Sigmoid colon (tissue), 7 donors: Measurements from ENCODE around the gene MLXIP. TPM values are rescaled to one million over a fixed set of nuclear protein-coding genes. Genes with fewer than 3 reads are reported as not detected.
A peak's percentile ranks its signal among the peaks of the same experiment; 100 is the strongest.

ENCODE experiments used
- DNase-seq: peaks from one replicate; pipeline ENCODE4 v3.0.0-alpha.2; 2019
- H3K27ac ChIP-seq, 4 donors: fragments of 200-600 bp; sonication (generic); one replicate each; pipeline ENCODE4 v1.5.1; 2016 to 2019; ENCODE audit warnings: mild to moderate bottlenecking in 1 of 4
- H3K27me3 ChIP-seq, 3 donors: fragments of 200-600 bp; sonication (generic); one replicate each; pipeline ENCODE4 v1.5.1; 2019; ENCODE audit warnings: mild to moderate bottlenecking in 1 of 3
- H3K36me3 ChIP-seq, 4 donors: fragments of 200-600 bp; sonication (generic); one replicate each; pipeline ENCODE4 v1.5.1; 2016 to 2019
- H3K4me1 ChIP-seq, 4 donors: fragments of 200-600 bp; sonication (generic); one replicate each; pipeline ENCODE4 v1.5.1; 2017 to 2019
- H3K4me3 ChIP-seq, 4 donors: fragments of 200-600 bp; sonication (generic); one replicate each; pipeline ENCODE4 v1.5.1; 2017 to 2019; ENCODE audit warnings: mild to moderate bottlenecking in 2 of 4, moderate library complexity in 1 of 4
- H3K9me3 ChIP-seq, 4 donors: fragments of 200-600 bp in 3 of 4; sonication (generic) in 3 of 4; one replicate each; pipeline versions ENCODE4 v1.5.1 to v1.6.1; 2013 to 2019
- CTCF ChIP-seq, 4 experiments: fragments of 450-650 bp in 3 of 4; fragments of 200-600 bp in 1 of 4; IDR thresholded peaks; one replicate each; pipeline ENCODE4 v1.5.1; 2016 to 2019; ENCODE audit warnings: antibody characterized with exemption in 4 of 4, mild to moderate bottlenecking in 3 of 4, moderate library complexity in 2 of 4
- EP300 ChIP-seq, 4 donors: sonication (generic); formaldehyde crosslinking; IDR thresholded peaks; one replicate each; pipeline ENCODE4 v1.6.1; 2017; ENCODE audit warnings: antibody characterized with exemption in 4 of 4
- POLR2A ChIP-seq, 2 donors: fragments of 450-650 bp; IDR thresholded peaks; one replicate each; pipeline ENCODE4 v1.6.1; 2016; ENCODE audit warnings: antibody characterized with exemption in 2 of 2, mild to moderate bottlenecking in 2 of 2, moderate library complexity in 2 of 2
- POLR2AphosphoS5 ChIP-seq, 4 donors: sonication (generic); formaldehyde crosslinking; IDR thresholded peaks; one replicate each; pipeline ENCODE4 v1.6.1; 2017; ENCODE audit warnings: antibody characterized with exemption in 4 of 4
- WGBS, 2 donors: extraction: QIAGEN DNeasy Blood & Tissue Kit; methylation state at CpG; one replicate each; pipeline ENCODE4 v1.1.7; 2013; 5-methylcytosine and 5-hydroxymethylcytosine counted together
- intact Hi-C: fragments of 100-400 bp; cut with DNase I; formaldehyde crosslinking; loops from one replicate; pipeline ENCODE4 v1.15.1; 2023
- polyA plus RNA-seq, 3 donors: library from polyadenylated mRNA; stranded (reverse); fragments of 200-250 nt; gene quantifications; one replicate each; pipeline ENCODE4 v1.2.3, GENCODE V29; 2013
- total RNA-seq, 4 donors: library from RNA; depleted of rRNA; stranded (reverse); fragments of >200 nt; gene quantifications; one replicate each; pipeline ENCODE4 v1.1.0, GENCODE V29; 2016
- donor health status: healthy with polysubstance abuse.
- donor health status: Bipolar disorder and iron deficiency.
- donor health status: healthy.

MLXIP gene
- total and polyA plus RNA-seq, 7 donors, result 15.6 to 141 (median 37.5) TPM

GRCh38 chr12:122125452-122126341 is 47.1 kb downstream of the MLXIP start:
- TF ChIP-seq EP300 (IDR thresholded peaks at IDR 0.05) (no peak), CTCF (IDR thresholded peaks at IDR 0.05) (no peak), POLR2A (IDR thresholded peaks at IDR 0.05) (no peak), POLR2AphosphoS5 (IDR thresholded peaks at IDR 0.05) (no peak)
- 31 to 64% methylated on average over 13 of the region's 13 CpGs for WGBS, 2 donors
- intact Hi-C loops, result loop anchor here (1.0 kb wide), 1 partner anchor 15 kb away; no protein-coding TSS in a partner anchor

GRCh38 chr12:122126342-122126635 is 47.7 kb downstream of the MLXIP start:
- WGBS, 2 donors, result 46 to 68% methylated on average over 7 of the region's 7 CpGs
- Histone ChIP-seq H3K36me3 (peaks cover 31 to 46% (median 38%) of the 10 kb centered on the region in 4 donors), H3K4me1 (peaks cover 0 to 60% (median 59%) of the 10 kb centered on the region in 4 donors), H3K4me3 (no peak overlapping the region), H3K27me3 (no peaks in the 10 kb centered on the region), H3K27ac (peak overlapping the region in 3 of 4 donors; percentile 65 to 73 (median 66)), H3K9me3 (no peaks in the 10 kb centered on the region)
- intact Hi-C loops, result no loop called here
- TF ChIP-seq POLR2A (IDR thresholded peaks at IDR 0.05) (no peak), POLR2AphosphoS5 (IDR thresholded peaks at IDR 0.05) (no peak), CTCF (IDR thresholded peaks at IDR 0.05) (no peak), EP300 (IDR thresholded peaks at IDR 0.05) (no peak)
- no peak for DNase-seq

More at GRCh38 chr12:122125452-122126341, 47.1 kb downstream of the MLXIP start:
- no peaks in the 10 kb centered on the region for H3K27me3 ChIP-seq
- no peak overlapping the region for H3K4me3 ChIP-seq
- DNase-seq, result peak; percentile 68
- peaks cover 0 to 65% (median 63%) of the 10 kb centered on the region in 4 donors for H3K4me1 ChIP-seq
- peaks cover 31 to 40% (median 36%) of the 10 kb centered on the region in 4 donors for H3K36me3 ChIP-seq
- no peaks in the 10 kb centered on the region for H3K9me3 ChIP-seq
- H3K27ac ChIP-seq, result peak overlapping the region in 3 of 4 donors; percentile 65 to 73 (median 66)

GRCh38 chr12:122126713-122127597 is 48.4 kb downstream of the MLXIP start:
- Histone ChIP-seq H3K27ac (peak overlapping the region in 3 of 4 donors; percentile 65 to 73 (median 66)), H3K36me3 (peaks cover 36 to 52% (median 40%) of the 10 kb centered on the region in 4 donors)
- intact Hi-C loops, result no loop called here

GRCh38 chr12:122127839-122128238 is 49.3 kb downstream of the MLXIP start:
- H3K36me3 ChIP-seq, result peaks cover 45 to 61% (median 49%) of the 10 kb centered on the region in 4 donors
- intact Hi-C loops, result no loop called here
- DNase-seq, result no peak
- peaks cover 0 to 45% (median 43%) of the 10 kb centered on the region in 4 donors for H3K4me1 ChIP-seq
- H3K27me3 ChIP-seq, result no peaks in the 10 kb centered on the region
- peak overlapping the region in 2 of 4 donors; percentile 65 to 73 for H3K27ac ChIP-seq
- TF ChIP-seq POLR2A (IDR thresholded peaks at IDR 0.05) (no peak), EP300 (IDR thresholded peaks at IDR 0.05) (no peak), POLR2AphosphoS5 (IDR thresholded peaks at IDR 0.05) (no peak), CTCF (IDR thresholded peaks at IDR 0.05) (no peak)
- no peaks in the 10 kb centered on the region for H3K9me3 ChIP-seq
- no peak overlapping the region for H3K4me3 ChIP-seq
- WGBS, 2 donors, result 65 to 82% methylated on average over 13 of the region's 13 CpGs

More at GRCh38 chr12:122126713-122127597, 48.4 kb downstream of the MLXIP start:
- WGBS, 2 donors, result 55 to 81% methylated on average over 15 of the region's 15 CpGs
- Histone ChIP-seq H3K27me3 (no peaks in the 10 kb centered on the region), H3K4me3 (no peak overlapping the region), H3K9me3 (no peaks in the 10 kb centered on the region), H3K4me1 (peaks cover 0 to 54% (median 52%) of the 10 kb centered on the region in 4 donors)
- TF ChIP-seq CTCF (IDR thresholded peaks at IDR 0.05) (peak in 2 of 4 experiments; percentile 20 to 23), POLR2AphosphoS5 (IDR thresholded peaks at IDR 0.05) (no peak), POLR2A (IDR thresholded peaks at IDR 0.05) (no peak)
- DNase-seq, result no peak
